Brain microvascular endothelial cell (primary cell): Measurements from ENCODE around the gene ADAM8.

ENCODE experiments used
- DNase-seq: peaks from one replicate; pipeline ENCODE4 v3.0.0-alpha.2; 2020
- H3K27ac ChIP-seq: fragments of 250-450 bp; sonication (Bioruptor Pico); 2 replicates; pipeline ENCODE4 v1.5.1; 2020; ENCODE audit warnings: mild to moderate bottlenecking, moderate library complexity
- H3K27me3 ChIP-seq: fragments of 250-450 bp; sonication (Bioruptor Pico); replicated peaks from 2 replicates; pipeline ENCODE4 v1.5.1; 2020; ENCODE audit warnings: mild to moderate bottlenecking
- H3K36me3 ChIP-seq: fragments of 250-450 bp; sonication (Bioruptor Pico); replicated peaks from 2 replicates; pipeline ENCODE4 v1.5.1; 2020; ENCODE audit warnings: mild to moderate bottlenecking
- H3K4me3 ChIP-seq: 2 replicates; pipeline ENCODE4 v1.5.1; 2011; ENCODE audit warnings: low read depth, mild to moderate bottlenecking, control low read depth, low read length, moderate library complexity
- CTCF ChIP-seq: IDR thresholded peaks from 2 replicates; pipeline ENCODE4 v1.5.1; 2011; ENCODE audit warnings: low read depth, mild to moderate bottlenecking, moderate library complexity, low read length, control low read depth, inconsistent platforms; ENCODE audit errors: missing control alignments
- in situ Hi-C: cut with HindIII; loops from 2 replicates; pipeline ENCODE4 v1.10.0; 2017; ENCODE audit warnings: low sequenced_read_pairs, low pct_ligation_motif_present

The ADAM8 gene

GRCh38 chr10:133312769-133313145 is 36.1 kb upstream of the ADAM8 start:
- in situ Hi-C loops, result no loop called here
- no peak overlapping the region for H3K27ac ChIP-seq
- no peaks in the 10 kb centered on the region for H3K27me3 ChIP-seq
- H3K36me3 ChIP-seq, result peaks cover 5% of the 10 kb centered on the region
- no peak for TF ChIP-seq CTCF
- no peak overlapping the region for H3K4me3 ChIP-seq
- DNase-seq, result no peak

- H3K4me3 ChIP-seq, result no peak overlapping the region
- no peak overlapping the region for H3K27ac ChIP-seq
- peaks cover 5% of the 10 kb centered on the region for H3K36me3 ChIP-seq
- in situ Hi-C loops, result no loop called here
- no peaks in the 10 kb centered on the region for H3K27me3 ChIP-seq
- no peak for DNase-seq
- TF ChIP-seq CTCF, result no peak
Measured at GRCh38 chr10:133312016-133312768, 35.5 kb upstream of the ADAM8 start.

- no peak for TF ChIP-seq CTCF
- DNase-seq, result no peak
- in situ Hi-C loops, result no loop called here
- H3K27me3 ChIP-seq, result no peaks in the 10 kb centered on the region
- no peak overlapping the region for H3K4me3 ChIP-seq
- H3K27ac ChIP-seq, result no peak overlapping the region
- H3K36me3 ChIP-seq, result peaks cover 5% of the 10 kb centered on the region
Measured at GRCh38 chr10:133311570-133311969, 34.9 kb upstream of the ADAM8 start.

- Histone ChIP-seq H3K4me3 (no peak overlapping the region), H3K27ac (no peak overlapping the region), H3K36me3 (peaks cover 5% of the 10 kb centered on the region), H3K27me3 (no peaks in the 10 kb centered on the region)
- in situ Hi-C loops, result no loop called here
- no peak for TF ChIP-seq CTCF
- DNase-seq, result no peak
Measured at GRCh38 chr10:133310789-133311188, 34.1 kb upstream of the ADAM8 start.

GRCh38 chr10:133310399-133310755 is 33.7 kb upstream of the ADAM8 start:
- H3K27ac ChIP-seq, result no peak overlapping the region
- in situ Hi-C loops, result no loop called here
- no peak for TF ChIP-seq CTCF
- no peak for DNase-seq
- H3K4me3 ChIP-seq, result no peak overlapping the region
- peaks cover 5% of the 10 kb centered on the region for H3K36me3 ChIP-seq
- no peaks in the 10 kb centered on the region for H3K27me3 ChIP-seq

- Histone ChIP-seq H3K36me3 (peaks cover 5% of the 10 kb centered on the region), H3K4me3 (no peak overlapping the region), H3K27me3 (no peaks in the 10 kb centered on the region), H3K27ac (no peak overlapping the region)
- in situ Hi-C loops, result no loop called here
- no peak for TF ChIP-seq CTCF
- DNase-seq, result no peak
Measured at GRCh38 chr10:133309720-133310398, 33.2 kb upstream of the ADAM8 start.
